Stimulated activated naive CD8-positive, alpha-beta T cell treated with anti-CD3 and anti-CD28 coated beads, Interleukin-15, Interleukin-2, amounts not matched to agents 100 U/mL and 50 U/mL, for 24 hours (primary cell): ENCODE results near the gene GALNT1.
A peak's percentile ranks its signal among the peaks of the same experiment; 100 is the strongest.
"Not testable (repeated sequence)": the region's sequence is repeated elsewhere in the genome, so short reads cannot be mapped to it uniquely, and the experiment has no call there.

Source experiments
- ATAC-seq: fragments of 150-1000 bp; cut with Tn5 transposase; one replicate; pipeline ENCODE4 v1.10.0; 2021
- DNase-seq: peaks from one replicate; pipeline ENCODE4 v3.0.0; 2021

GALNT1 gene

GRCh38 chr18:35581546-35581897 lies at the start of gene GALNT1:
Gene GALNT1, plus strand, starts transcription at chr18:35581740. Its CDS starts 72,923 bp downstream, at chr18:35654663.
- peak; percentile 14 for ATAC-seq
- no peak for DNase-seq

DNA sequence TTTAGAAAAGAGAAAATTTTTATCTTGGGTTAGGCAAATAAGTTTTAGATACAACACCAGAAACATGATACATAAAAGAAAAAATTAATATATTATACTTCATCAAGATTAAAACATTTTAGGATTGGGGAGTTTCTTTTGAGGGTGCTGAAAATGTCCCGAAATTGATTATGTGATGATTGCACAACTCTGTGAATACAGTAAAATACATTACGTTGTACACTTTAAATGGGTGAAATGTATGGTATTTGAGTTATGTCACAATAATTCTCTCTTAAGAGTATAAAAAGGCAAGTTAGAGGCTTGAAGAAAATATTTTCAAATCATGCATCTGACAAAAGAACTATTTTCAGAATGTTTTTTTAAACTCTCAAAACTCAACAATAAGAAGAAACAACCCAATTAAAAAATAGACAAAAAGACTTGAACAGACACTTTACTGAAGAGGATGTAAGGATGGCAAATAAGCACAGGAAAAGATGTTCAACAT lies 47.6 kb upstream of the GALNT1 start:
- ATAC-seq (no peak), DNase-seq (no peak)

GRCh38 chr18:35535297-35535696 lies 46.2 kb upstream of the GALNT1 start:
- ATAC-seq: no peak
- no peak for DNase-seq

DNA sequence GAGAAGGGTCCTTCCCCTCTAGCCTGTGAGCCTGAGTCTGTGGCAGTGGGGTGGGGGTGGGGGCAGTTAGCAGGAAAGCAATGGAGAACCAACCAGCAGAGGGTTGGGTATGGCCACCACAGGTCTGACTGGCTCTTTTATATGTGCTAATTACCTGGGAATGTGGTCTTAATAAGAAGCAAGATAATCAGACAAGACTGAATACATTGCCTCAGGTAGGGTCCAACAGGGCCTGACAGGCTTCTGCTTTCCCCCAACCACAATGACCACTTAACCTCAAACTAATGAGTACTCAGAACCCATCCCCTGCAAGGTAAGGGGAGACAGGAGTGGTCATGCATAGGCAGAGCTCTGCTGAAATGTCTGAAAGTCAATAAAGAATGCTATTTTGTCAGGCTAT lies 39.2 kb upstream of the GALNT1 start:
- ATAC-seq (no peak), DNase-seq (no peak)

GRCh38 chr18:35547008-35547605 lies 34.4 kb upstream of the GALNT1 start:
- no peak for DNase-seq

GRCh38 chr18:35549564-35549963 lies 32.0 kb upstream of the GALNT1 start:
- ATAC-seq: no peak
- DNase-seq: no peak

More at GRCh38 chr18:35547008-35547605, 34.4 kb upstream of the GALNT1 start:
- no peak for ATAC-seq

GRCh38 chr18:35553300-35553699 lies 28.2 kb upstream of the GALNT1 start:
- DNase-seq (no peak), ATAC-seq (no peak)

DNA sequence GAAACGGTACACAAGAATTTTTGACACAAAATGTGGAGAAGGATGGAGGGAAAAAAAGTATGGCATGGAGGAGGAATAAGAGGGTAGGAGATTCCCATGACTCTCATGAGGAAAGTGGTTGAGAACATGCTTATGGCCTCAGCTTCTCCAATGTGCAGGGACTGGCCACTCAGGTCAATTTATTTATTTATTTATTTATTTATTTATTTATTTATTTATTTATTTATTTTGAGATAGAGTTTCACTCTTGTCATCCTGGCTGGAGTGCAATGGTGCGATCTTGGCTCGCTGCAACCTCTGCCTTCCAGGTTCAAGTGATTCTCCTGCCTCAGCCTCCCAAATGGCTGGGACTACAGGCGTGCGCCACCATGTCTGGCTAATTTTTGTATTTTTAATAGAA lies 26.0 kb upstream of the GALNT1 start:
- not testable (repeated sequence) for DNase-seq

DNA sequence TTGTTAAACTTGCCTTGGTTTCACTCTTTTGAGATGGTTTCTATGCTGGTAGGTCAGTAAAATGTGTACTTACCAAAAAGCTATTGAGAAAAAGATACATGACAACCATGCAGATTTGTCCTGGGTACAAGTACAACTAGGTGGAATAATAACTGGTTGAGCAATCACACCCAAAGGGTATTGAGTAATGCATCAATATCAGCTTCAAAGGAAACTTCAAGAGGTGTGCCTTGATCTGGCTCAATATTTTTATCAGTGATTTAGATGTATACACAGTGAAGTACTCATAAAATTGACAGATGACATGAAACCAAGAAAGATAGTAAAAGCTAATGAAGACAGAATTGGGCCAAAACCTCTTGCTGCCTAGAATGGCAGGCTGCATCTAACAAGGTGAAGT lies 21.7 kb upstream of the GALNT1 start:
- no peak for DNase-seq
- ATAC-seq: no peak

More for the DNA sequence above, 26.0 kb upstream of the GALNT1 start:
- ATAC-seq: not testable (repeated sequence)

- ATAC-seq (no peak), DNase-seq (no peak)
These were observed 16.6 kb upstream of the GALNT1 start for GRCh38 chr18:35564795-35565453.

DNA sequence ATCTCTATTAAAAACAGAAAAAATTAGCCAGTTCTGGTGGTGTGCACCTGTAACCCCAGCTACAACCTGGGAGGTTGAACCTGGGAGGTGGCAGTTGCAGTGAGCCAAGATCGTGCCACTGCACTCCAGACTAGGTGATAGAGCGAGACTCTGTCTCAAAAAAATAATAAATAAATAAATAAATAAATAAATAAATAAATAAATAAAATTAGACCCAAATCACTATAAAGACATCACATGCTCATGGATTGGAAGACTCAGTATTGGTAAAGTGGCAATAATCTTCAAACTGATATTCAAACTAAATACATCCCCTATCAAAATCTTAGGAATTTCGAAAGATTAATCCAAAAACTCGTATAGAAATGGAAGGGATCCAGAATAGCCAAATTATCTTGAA lies 15.5 kb upstream of the GALNT1 start:
- no peak for ATAC-seq
- no peak for DNase-seq

DNA sequence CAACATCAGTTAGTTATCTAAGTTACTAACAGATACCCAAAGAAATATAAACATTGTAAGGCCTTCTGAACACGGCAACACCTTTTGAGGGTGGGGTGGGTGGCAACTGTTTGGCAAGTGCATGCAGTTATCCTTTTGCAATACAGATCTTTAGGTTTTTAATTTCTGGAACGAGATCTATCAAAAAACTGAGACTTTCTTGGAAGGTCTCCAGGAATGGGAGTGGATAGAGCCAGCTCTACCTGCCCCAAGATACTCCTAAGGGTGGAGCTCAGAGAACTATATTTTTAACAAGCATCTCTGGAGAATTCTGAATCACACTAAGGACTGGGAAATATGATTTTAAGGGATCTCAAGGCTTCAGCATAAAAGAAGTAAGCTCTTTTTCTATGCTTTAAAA lies 11.4 kb upstream of the GALNT1 start:
- no peak for ATAC-seq
- DNase-seq: no peak

GRCh38 chr18:35571138-35571537 lies 10.4 kb upstream of the GALNT1 start:
- ATAC-seq: no peak
- no peak for DNase-seq

DNA sequence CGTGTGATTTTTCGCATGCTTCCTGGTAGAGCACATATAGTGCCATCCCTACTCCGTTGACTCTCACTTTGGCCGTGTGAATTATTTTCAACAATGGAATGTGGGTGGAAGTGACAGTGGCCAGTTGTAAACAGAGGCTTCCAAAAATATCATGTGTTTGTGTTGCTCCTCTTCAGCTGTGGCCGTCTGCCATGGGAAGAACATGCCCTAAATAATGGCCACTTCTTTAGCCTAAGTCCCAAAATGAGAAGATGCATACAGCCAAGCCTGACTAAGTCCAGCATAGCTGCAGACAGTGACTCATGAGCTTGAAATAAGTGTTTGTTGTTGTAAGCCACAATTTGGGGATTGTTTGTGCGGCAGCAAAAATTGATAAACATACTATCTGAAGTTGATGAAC lies 8.9 kb upstream of the GALNT1 start:
- DNase-seq (no peak), ATAC-seq (no peak)

DNA sequence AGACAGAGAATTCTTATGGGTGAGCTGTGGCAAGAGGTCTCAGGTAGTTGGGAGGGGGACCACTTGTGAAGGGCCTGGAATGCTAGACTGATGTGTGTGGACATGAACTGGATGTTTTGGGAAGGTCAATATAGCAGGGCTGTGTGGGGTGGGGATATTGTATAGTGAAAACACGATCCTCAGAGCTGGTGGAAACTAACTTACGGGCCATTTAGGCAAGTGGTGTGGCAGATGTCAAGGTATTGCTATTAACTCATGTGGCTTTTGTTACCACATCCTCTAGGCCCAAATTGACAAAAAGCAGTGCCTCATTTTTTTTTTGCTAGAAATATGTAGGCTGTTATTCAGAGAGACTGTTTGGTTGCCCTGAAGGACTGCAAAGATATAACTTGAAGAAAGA lies 8.0 kb upstream of the GALNT1 start:
- no peak for DNase-seq
- ATAC-seq: no peak

- not testable (repeated sequence) for DNase-seq, ATAC-seq
These were observed 5.2 kb upstream of the GALNT1 start for GRCh38 chr18:35576240-35576845.

GRCh38 chr18:35577045-35577848 lies 4.3 kb upstream of the GALNT1 start:
- DNase-seq (peak; percentile 39), ATAC-seq (peak; percentile 70)

- no peak for ATAC-seq
- no peak for DNase-seq
These were observed 3.1 kb upstream of the GALNT1 start for GRCh38 chr18:35578481-35578880.

GRCh38 chr18:35578936-35579335 lies 2.6 kb upstream of the GALNT1 start:
- DNase-seq: no peak
- ATAC-seq: no peak

DNA sequence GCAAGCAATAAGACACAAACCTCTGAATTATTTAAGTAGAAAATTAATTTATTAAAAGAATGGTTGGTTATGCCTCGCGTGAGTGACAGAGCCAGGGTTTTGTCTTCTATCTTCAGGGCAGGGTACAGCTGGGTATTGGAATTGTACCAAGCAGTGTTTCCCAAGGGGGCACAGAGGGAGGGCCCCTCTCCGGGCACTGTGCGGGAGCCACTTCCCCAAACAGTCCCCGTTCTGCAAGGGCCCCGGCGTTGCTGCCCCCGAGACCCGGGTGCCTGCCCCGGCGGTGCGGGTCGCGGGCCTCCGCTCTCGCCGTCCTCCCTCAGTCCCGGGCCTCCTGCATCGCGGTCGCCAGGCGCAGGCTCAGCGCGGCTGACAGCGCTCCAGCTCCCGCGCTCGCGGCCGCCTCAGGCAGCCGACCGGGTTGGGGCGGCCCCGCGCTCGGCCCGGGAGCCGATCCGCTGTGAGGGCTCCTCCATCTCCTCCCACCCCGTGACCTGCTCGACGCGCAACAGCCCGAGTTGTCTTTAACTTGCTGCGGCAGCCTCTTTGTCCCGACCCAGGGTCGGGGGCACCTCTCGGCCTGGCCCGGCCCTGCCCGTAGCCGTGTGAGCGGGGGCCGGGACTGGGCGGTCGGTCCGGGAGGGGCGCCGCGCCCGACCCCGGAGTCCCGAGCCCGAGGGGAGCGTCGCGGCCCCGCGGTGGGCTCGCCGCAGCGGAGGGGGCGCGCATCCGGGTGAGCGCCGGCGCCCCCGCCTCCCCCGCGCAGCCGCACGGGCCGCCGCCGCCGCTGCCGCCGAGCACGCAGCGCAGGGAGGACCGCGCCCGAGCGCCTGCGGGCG lies 620 bp upstream of the GALNT1 start:
- DNase-seq: peak; percentile 62
- ATAC-seq: peak; percentile 63

- ATAC-seq (peak; percentile 4), DNase-seq (peak; percentile 36)
These were observed 530 bp downstream of the GALNT1 start for GRCh38 chr18:35581898-35582641.
